RWPE1 (cell line): ENCODE measurements around the gene MPP3.

ENCODE experiments used
- CTCF ChIA-PET: fragments of 350-600 bp; sonication (Branson Sonifier 250); formaldehyde crosslinking; extraction: SDS; loops from one replicate; lab custom pipeline; 2021; lab: Yijun Ruan, JAX
- POLR2A ChIA-PET: fragments of 400-600 bp; formaldehyde crosslinking; extraction: SDS; loops from one replicate; lab custom pipeline; 2020; ENCODE audit warnings: antibody characterized with exemption; ENCODE audit not compliant: low non-redundant PET; lab: Yijun Ruan, JAX
- DNase-seq: peaks from one replicate; pipeline ENCODE4 v3.0.0; 2012; ENCODE audit warnings: low spot score
- H3K27ac ChIP-seq: fragments of 450-650 bp; 2 replicates; pipeline ENCODE4 v1.5.1; 2017
- CTCF ChIP-seq: fragments of 450-650 bp; conservative IDR thresholded peaks from 2 replicates; pipeline ENCODE4 v1.5.1; 2017; ENCODE audit warnings: low read depth, mild to moderate bottlenecking

Gene MPP3

GRCh38 chr17:43832976-43833829 is at the start of gene MPP3:
MPP3 (minus strand) TSS chr17:43833146; CDS start chr17:43831906, 1,240 bp downstream.
- ChIA-PET POLR2A (no interaction called here), CTCF (interaction anchor here (1.5 kb wide), 1 partner anchor 13 kb away, joined by 3 read pairs; no protein-coding TSS in a partner anchor)
- peak; percentile 91 for DNase-seq
- peak within 1 kb of the TSS; percentile 70 for H3K27ac ChIP-seq
- TF ChIP-seq CTCF: no peak

- ChIA-PET CTCF (interaction anchor here (0.7 kb wide), 1 partner anchor 1106 kb away, joined by 4 read pairs; no protein-coding TSS in a partner anchor), POLR2A (no interaction called here)
- no peak for TF ChIP-seq CTCF
- no peak for DNase-seq
- no peak overlapping the region for H3K27ac ChIP-seq
Observed at GRCh38 chr17:43881758-43882505, 49.0 kb upstream of the MPP3 start.

- no peak for TF ChIP-seq CTCF
- POLR2A ChIA-PET: no interaction called here
- H3K27ac ChIP-seq: no peak overlapping the region
- DNase-seq: no peak
- CTCF ChIA-PET: interaction anchor here (0.6 to 4.2 kb wide), 7 partner anchors 13 to 1107 kb away, joined by 3 to 56 read pairs (median 3); no protein-coding TSS in a partner anchor
Observed at GRCh38 chr17:43881181-43881580, 48.2 kb upstream of the MPP3 start.

GRCh38 chr17:43880420-43880991 is 47.6 kb upstream of the MPP3 start:
- peak; percentile 83 for TF ChIP-seq CTCF
- peak; percentile 59 for DNase-seq
- H3K27ac ChIP-seq: no peak overlapping the region
- ChIA-PET CTCF (interaction anchor here (0.6 to 4.2 kb wide), 9 partner anchors 8 to 114 kb away, joined by 3 to 56 read pairs (median 3); no protein-coding TSS in a partner anchor), POLR2A (no interaction called here)

- POLR2A ChIA-PET: no interaction called here
- CTCF ChIA-PET: interaction anchor here (0.6 to 4.2 kb wide), 10 partner anchors 9 to 114 kb away, joined by 3 to 56 read pairs (median 4); partner anchors contain the start of gene CD300LG
- TF ChIP-seq CTCF: no peak
- DNase-seq: no peak
- H3K27ac ChIP-seq: no peak overlapping the region
Observed at GRCh38 chr17:43879723-43880419, 46.9 kb upstream of the MPP3 start.
